H7 (cell line): ENCODE results near the gene CDH11. TPM values are rescaled to one million over a fixed set of nuclear protein-coding genes. Genes with fewer than 3 reads are reported as not detected.

ENCODE experiments used
- DNase-seq: peaks from one replicate; pipeline ENCODE4 v3.0.0; 2012
- H3K27me3 ChIP-seq: 2 replicates; pipeline ENCODE4 v1.6.0; 2011; ENCODE audit warnings: mild to moderate bottlenecking, low read length; ENCODE audit not compliant: control insufficient read depth, insufficient read depth
- H3K36me3 ChIP-seq: replicated peaks from 2 replicates; pipeline ENCODE4 v1.5.1; 2011; ENCODE audit warnings: low read length; ENCODE audit not compliant: control insufficient read depth, insufficient read depth
- H3K4me3 ChIP-seq: 2 replicates; pipeline ENCODE4 v1.5.1; 2011; ENCODE audit warnings: low read depth, mild to moderate bottlenecking, control low read depth, low read length, moderate library complexity; ENCODE audit not compliant: insufficient read depth
- total RNA-seq: library from RNA; depleted of rRNA; stranded (reverse); fragments of >200 nt; shearing (Covaris generic); gene quantifications from 2 replicates; pipeline ENCODE4 v1.2.3, GENCODE V29; 2014; rRNA removed

CDH11 gene
- 10.2 and 12.9 TPM in 2 replicates for total RNA-seq

- H3K4me3 ChIP-seq, result peak within 1 kb of the TSS; percentile 65
- peak; percentile 84 for DNase-seq
- peaks cover 61% of the 10 kb centered on the region for H3K27me3 ChIP-seq
- H3K36me3 ChIP-seq, result no peaks in the 10 kb centered on the region
These were observed at the start of gene CDH11 for GRCh38 chr16:65121870-65122723. CDH11 (minus strand) TSS chr16:65122063; CDS start chr16:65004869, 117,194 bp downstream.

DNA sequence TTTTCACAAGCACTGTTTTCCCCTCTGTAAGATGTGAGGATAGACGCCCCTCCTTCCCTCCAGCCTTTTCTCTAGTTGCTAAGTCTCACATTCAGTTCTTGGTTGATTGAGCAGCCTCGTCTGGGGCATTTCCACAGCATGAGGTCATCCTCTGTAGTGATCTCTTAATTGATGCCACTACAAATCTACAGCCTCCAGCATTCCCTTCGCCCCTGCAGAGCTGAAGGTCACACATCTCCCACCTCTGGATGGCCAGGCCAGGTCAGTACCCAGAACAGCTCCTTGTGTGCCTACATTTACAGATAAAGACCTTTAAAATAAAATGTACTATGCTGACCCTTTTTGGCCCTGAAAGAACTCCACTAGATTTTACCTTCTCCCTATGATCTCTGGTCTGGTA is 32.5 kb upstream of the CDH11 start:
- no peaks in the 10 kb centered on the region for H3K36me3 ChIP-seq
- no peaks in the 10 kb centered on the region for H3K27me3 ChIP-seq
- H3K4me3 ChIP-seq, result no peak overlapping the region
- peak; percentile 8 for DNase-seq

DNA sequence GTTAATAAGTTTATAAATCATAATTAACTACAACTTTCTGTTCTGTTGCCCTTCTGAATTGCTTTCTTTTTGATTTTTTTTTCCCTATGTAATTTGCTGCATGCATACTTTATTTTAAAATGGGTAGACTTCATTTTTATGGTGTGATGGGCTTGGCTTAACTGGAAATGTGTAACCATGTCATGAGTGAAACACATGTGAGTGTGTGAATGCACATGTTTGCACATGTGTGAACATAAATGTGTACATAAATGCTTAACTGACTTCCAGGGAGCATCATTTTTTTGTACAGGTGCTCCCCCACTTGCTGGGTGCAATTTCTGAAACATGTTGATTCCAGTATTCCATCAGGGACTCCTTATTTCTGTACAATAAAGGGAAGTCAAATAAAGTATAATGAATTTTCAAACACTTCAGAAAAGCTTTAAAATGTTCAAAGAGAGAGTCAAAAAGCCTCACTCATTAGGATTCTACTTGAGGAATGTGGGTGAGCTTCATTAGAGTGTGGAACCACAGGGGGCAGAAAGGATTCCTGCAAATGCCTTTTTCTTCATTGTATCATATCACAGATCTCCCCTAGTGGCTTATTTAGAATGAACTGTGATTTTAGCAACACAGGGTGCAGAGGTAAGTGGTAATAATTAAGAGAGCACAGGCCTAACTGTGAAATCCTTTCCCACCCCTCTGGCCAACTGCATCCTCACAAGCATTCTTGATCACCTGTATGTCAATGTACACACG is 31.7 kb upstream of the CDH11 start:
- Histone ChIP-seq H3K4me3 (no peak overlapping the region), H3K36me3 (no peaks in the 10 kb centered on the region), H3K27me3 (no peaks in the 10 kb centered on the region)
- DNase-seq, result no peak

GRCh38 chr16:65148804-65149203 is 26.9 kb upstream of the CDH11 start:
- Histone ChIP-seq H3K36me3 (no peaks in the 10 kb centered on the region), H3K27me3 (no peaks in the 10 kb centered on the region), H3K4me3 (no peak overlapping the region)
- no peak for DNase-seq

GRCh38 chr16:65142276-65142675 is 20.4 kb upstream of the CDH11 start:
- Histone ChIP-seq H3K36me3 (no peaks in the 10 kb centered on the region), H3K4me3 (no peak overlapping the region), H3K27me3 (no peaks in the 10 kb centered on the region)
- no peak for DNase-seq

- Histone ChIP-seq H3K4me3 (no peak overlapping the region), H3K27me3 (0 out of 2 replicates have a peak, but pooled peaks cover 2% of the 10 kb centered on the region), H3K36me3 (no peaks in the 10 kb centered on the region)
- DNase-seq, result no peak
These were observed 14.8 kb upstream of the CDH11 start for GRCh38 chr16:65136681-65137080.

DNA sequence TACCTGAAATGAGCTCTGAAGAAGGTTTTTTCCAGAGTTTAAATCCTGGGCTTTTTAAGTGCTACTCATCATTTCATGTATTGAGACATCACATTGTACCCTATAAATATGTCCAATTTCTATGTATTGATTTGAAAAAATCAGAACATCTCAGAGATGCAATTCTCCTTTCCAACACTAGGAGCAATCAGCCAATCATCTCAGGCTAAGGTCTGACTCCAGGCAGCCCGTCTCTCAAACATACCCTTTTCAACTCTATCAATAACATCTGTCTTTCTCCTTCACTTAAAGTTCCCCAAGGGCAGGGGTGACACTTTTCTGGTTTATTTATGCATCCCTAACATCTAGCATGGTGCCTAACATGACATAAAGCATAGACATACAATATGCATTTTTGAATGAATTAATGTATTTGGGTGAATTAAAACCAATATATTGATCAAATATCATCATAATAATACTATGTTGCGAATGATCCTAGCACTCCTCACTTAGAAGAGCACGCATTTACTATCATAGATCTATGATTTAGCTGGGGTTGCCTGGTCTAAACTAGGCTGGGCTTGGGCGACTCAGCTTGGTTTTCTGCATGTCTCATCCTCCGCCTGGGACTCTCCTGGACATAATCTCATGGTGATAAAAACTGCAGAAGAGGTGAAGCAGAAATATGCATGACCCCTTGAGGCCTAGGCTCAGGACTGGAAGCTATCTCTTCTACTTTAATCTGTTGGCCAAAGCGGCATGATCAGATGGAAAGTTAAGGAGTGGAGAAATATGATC is 5.2 kb upstream of the CDH11 start:
- H3K4me3 ChIP-seq, result no peak overlapping the region
- H3K36me3 ChIP-seq, result no peaks in the 10 kb centered on the region
- H3K27me3 ChIP-seq, result peaks cover 37% of the 10 kb centered on the region
- DNase-seq, result no peak

DNA sequence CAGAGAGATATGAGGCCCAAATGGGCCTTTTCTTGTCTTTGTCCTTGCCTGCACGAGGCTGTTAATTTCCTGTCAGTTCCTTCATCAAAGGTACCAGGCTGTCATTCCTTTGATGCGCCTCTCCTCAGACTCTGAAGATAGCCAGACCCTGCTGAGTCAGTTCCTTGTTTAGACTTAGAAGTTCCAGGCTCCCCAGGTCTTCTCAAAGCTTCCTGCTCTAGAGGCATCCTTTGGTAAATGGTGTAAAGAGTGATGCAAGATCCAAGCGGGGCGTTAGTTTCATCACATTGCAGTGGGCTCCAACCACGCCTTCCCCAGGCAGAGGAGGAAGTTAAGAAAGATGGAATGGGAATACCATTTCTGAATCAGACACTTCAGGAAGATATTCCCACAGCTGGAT is 4.0 kb upstream of the CDH11 start:
- H3K36me3 ChIP-seq, result no peaks in the 10 kb centered on the region
- no peak overlapping the region for H3K4me3 ChIP-seq
- no peak for DNase-seq
- peaks cover 46% of the 10 kb centered on the region for H3K27me3 ChIP-seq

DNA sequence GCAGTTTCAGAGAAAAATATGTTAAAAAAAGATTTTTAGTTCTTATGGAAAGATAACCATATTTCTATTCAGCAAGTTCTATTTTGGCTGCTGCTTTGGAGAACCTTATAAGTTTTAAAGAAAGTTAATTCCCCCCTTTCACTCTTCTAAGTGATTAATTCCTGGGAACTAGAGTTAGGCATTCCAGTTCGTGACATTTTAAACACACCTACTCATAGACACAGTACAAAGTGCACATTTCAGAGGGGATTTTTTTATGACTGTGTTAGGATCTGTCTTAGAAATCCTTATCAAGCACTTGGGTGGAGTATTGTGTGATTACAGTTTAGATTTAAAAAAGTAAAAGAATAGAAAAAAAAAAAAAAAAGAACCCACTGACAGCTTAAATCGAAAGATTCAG is 3.5 kb upstream of the CDH11 start:
- H3K36me3 ChIP-seq, result no peaks in the 10 kb centered on the region
- no peak for DNase-seq
- H3K27me3 ChIP-seq, result peaks cover 52% of the 10 kb centered on the region
- H3K4me3 ChIP-seq, result no peak overlapping the region

GRCh38 chr16:65124596-65124995 is 2.7 kb upstream of the CDH11 start:
- Histone ChIP-seq H3K4me3 (no peak overlapping the region), H3K27me3 (peaks cover 58% of the 10 kb centered on the region), H3K36me3 (no peaks in the 10 kb centered on the region)
- no peak for DNase-seq

DNA sequence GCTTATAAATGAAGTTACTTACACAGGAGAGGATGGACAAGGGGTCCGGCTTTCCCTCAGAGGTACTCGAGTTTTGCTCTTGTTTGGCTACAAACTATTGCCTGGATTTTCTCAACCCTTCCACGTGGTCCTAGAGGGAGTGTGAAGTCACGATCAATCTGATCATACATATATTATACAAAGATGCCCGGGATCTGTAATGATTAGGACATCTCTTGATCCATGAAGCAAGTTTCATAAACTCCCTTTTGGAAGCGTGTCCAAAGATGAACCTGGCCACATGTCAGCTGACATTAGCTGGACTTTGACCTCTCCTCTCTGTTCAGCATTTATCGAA is 2.3 kb upstream of the CDH11 start:
- no peak overlapping the region for H3K4me3 ChIP-seq

GRCh38 chr16:65123396-65124211 is 1.7 kb upstream of the CDH11 start:
- Histone ChIP-seq H3K4me3 (peak overlapping the region; percentile 65), H3K36me3 (no peaks in the 10 kb centered on the region), H3K27me3 (peaks cover 61% of the 10 kb centered on the region)
- DNase-seq, result peak; percentile 43

More for the DNA sequence above, 2.3 kb upstream of the CDH11 start:
- DNase-seq, result no peak
- peaks cover 58% of the 10 kb centered on the region for H3K27me3 ChIP-seq
- H3K36me3 ChIP-seq, result no peaks in the 10 kb centered on the region

GRCh38 chr16:65122724-65123395 is 997 bp upstream of the CDH11 start:
- Histone ChIP-seq H3K36me3 (no peaks in the 10 kb centered on the region), H3K27me3 (peaks cover 61% of the 10 kb centered on the region), H3K4me3 (peak overlapping the region; percentile 65)
- DNase-seq, result peak; percentile 60
